Measurements from ENCODE around the gene DNAJC28. TPM values are rescaled to one million over a fixed set of nuclear protein-coding genes. Genes with fewer than 3 reads are reported as not detected.

Gene DNAJC28
- total and polyA plus RNA-seq, 2 experiments from 2014 or later, result 5.0 to 6.6 TPM

GRCh38 chr21:33480481-33481103 lies 10.9 kb downstream of the DNAJC28 start:
- Mint-ChIP-seq H3K9me3 (peaks cover 3% of the 10 kb centered on the region; the same call in 1 of the 3 replicates), H3K36me3 (ENCODE audit: low read depth) (peaks cover 3% of the 10 kb centered on the region; the same call in 1 of the 3 replicates), H3K27ac (peak overlapping the region; percentile 93), H3K27me3 (ENCODE audit: insufficient read depth, low read depth, poor library complexity) (peaks cover 14% of the 10 kb centered on the region), H3K4me1 (peaks cover 8% of the 10 kb centered on the region), H3K4me3 (peak overlapping the region; percentile 92)
- H2AFZ ChIP-seq, result peak overlapping the region; percentile 57
- no peaks in the 10 kb centered on the region for H3K9me2 ChIP-seq (ENCODE audit: insufficient read depth)
- H4K20me1 ChIP-seq (replicated peaks; ENCODE audit: insufficient read depth), result peaks cover 4% of the 10 kb centered on the region; the same call in 1 of the 2 replicates
- ATAC-seq (no peak), DNase-seq (ENCODE audit: low spot score) (no peak)
- H3K4me3 ChIP-seq, result peak overlapping the region; percentile 98
- TF ChIP-seq POLR2AphosphoS5 (IDR thresholded peaks at IDR 0.05; ENCODE audit: low read depth) (no peak), REST (IDR thresholded peaks at IDR 0.05; ENCODE audit: unreplicated experiment) (no peak), STAT1 (IDR thresholded peaks at IDR 0.05; ENCODE audit: unreplicated experiment) (no peak), CREB1 (CRISPR knock-in tag; IDR thresholded peaks at IDR 0.05; ENCODE audit: low read depth) (no peak), EZH2 (IDR thresholded peaks at IDR 0.05; ENCODE audit: low read depth, unreplicated experiment) (no peak), NANOG (IDR thresholded peaks at IDR 0.05; ENCODE audit: borderline replicate concordance) (no peak), JUNB (IDR thresholded peaks at IDR 0.05; ENCODE audit: unreplicated experiment) (no peak), ETS1 (IDR thresholded peaks at IDR 0.05) (no peak), EZH2phosphoT487 (IDR thresholded peaks at IDR 0.05; ENCODE audit: unreplicated experiment) (no peak), ZNF331 (CRISPR knock-in tag; IDR thresholded peaks at IDR 0.05; ENCODE audit: low read depth) (no peak), CTCF (conservative IDR thresholded peaks at IDR 0.05; ENCODE audit: low read depth in 2 of 2) (no peak), ZNF462 (CRISPR knock-in tag; IDR thresholded peaks at IDR 0.05) (no peak), ZNF114 (CRISPR knock-in tag; IDR thresholded peaks at IDR 0.05) (no peak)
- peak overlapping the region; percentile 35; the same call in 1 of the 2 replicates for H3K27ac ChIP-seq (ENCODE audit: low read depth)
- peaks cover 8% of the 10 kb centered on the region; the same call in 1 of the 2 replicates for H3K4me1 ChIP-seq (ENCODE audit: insufficient read depth)
- peaks cover 4% of the 10 kb centered on the region; the same call in 1 of the 2 replicates for H3K27me3 ChIP-seq (ENCODE audit: insufficient read depth)
- H3K36me3 ChIP-seq (ENCODE audit: insufficient read depth), result no peaks in the 10 kb centered on the region
- H3K4me2 ChIP-seq, result peak overlapping the region; percentile 73
- H3F3A ChIP-seq (replicated peaks; ENCODE audit: low read depth), result peaks cover 13% of the 10 kb centered on the region; the same call in 1 of the 2 replicates
- peaks cover 26% of the 10 kb centered on the region for H3K79me2 ChIP-seq (replicated peaks; ENCODE audit: insufficient read depth)
